GM21515 (cell line): ENCODE data around the gene PYGB.
"Not testable (repeated sequence)": the region's sequence is repeated elsewhere in the genome, so short reads cannot be mapped to it uniquely, and the experiment has no call there.

Experiments used
- ATAC-seq: cut with Tn5 transposase; IDR thresholded peaks from one replicate; pipeline ENCODE4 v1.9.1; 2021; ENCODE audit not compliant: unreplicated experiment

The PYGB gene

DNA sequence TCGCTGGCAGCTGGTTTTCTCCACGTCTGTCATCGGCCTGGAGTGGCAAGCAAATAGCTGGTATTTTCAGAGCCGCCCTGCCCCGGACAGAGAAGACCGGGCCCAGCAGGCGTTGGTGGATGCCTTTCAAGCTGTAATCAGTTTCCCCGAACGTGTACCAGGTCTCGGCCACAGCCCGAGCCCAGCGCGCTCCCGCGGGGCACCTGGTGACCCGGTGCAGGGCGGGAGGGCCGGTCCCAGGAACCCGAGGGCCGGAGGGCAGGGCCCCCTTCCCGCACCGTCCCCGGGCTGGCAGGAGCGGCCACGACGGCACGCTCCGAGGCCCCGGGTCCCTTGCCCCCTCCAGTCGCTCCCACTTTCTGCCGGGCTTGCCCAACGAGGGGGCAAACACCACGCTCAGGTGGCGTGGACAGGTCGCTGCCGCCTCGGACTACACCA, 348 bp upstream of the PYGB start:
- ATAC-seq: peak; percentile 33

GRCh38 chr20:25248786-25249172, 894 bp downstream of the PYGB start:
- no peak for ATAC-seq

- no peak for ATAC-seq
Observed at GRCh38 chr20:25249198-25249931, 1.5 kb downstream of the PYGB start.

- ATAC-seq: no peak
Observed at GRCh38 chr20:25250508-25250907, 2.6 kb downstream of the PYGB start.

GRCh38 chr20:25251019-25251418, 3.1 kb downstream of the PYGB start:
- no peak for ATAC-seq

- no peak for ATAC-seq
Observed at GRCh38 chr20:25251558-25251957, 3.7 kb downstream of the PYGB start.

GRCh38 chr20:25252230-25252651, 4.4 kb downstream of the PYGB start:
- ATAC-seq: no peak

GRCh38 chr20:25252686-25253421, 5.0 kb downstream of the PYGB start:
- ATAC-seq: no peak

DNA sequence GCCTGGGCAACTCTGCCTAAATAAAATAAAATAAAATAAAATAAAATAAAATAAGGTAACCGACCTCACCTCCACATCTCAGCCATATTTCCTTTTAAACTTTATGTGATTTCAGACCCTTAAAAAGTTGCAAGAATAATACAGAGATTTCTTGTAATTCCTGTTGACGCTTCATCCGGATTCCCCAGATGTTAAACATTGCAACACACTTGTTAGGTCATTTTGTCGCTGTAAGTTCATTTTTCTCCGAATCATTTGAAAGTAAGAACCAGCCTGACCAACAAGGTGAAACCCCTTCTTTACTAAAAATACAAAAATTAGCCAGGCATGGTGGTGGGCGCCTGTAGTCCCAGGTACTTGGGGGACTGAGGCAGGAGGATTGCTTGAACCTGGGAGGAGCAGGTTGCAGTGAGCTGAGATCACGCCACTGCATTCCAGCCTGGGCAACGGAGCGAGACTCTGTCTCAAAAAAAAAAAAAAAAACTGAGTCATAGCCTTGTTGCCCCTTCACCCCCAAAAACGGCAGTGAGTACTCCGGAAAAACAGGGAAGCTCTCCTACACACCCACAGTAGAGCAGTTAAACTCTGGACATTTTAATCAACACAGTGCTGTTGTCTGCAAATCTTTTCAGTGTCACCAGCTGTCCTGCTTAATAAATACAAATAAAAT, 5.9 kb downstream of the PYGB start:
- no peak for ATAC-seq

DNA sequence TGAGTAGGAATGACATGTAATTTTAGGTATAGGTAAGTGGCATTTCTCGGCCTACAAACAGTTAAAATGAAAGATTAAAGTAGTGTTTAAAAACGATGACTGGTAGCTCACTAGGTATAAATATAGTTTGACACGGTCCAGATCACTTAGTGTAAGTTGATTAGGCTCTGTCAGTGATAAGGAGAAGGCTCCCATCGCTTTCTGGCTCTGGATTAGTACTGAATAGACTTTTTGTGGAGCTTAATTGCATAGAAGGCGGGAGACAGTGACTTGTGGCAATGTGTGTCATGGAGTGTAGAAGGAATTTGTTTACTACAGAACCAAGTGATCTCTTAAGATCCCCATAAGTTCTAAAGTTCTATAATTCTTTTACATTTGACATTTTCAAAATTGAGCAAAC, 6.7 kb downstream of the PYGB start:
- no peak for ATAC-seq

GRCh38 chr20:25254986-25255680, 7.2 kb downstream of the PYGB start:
- no peak for ATAC-seq

- ATAC-seq: no peak
Observed at GRCh38 chr20:25256226-25256859, 8.5 kb downstream of the PYGB start.

DNA sequence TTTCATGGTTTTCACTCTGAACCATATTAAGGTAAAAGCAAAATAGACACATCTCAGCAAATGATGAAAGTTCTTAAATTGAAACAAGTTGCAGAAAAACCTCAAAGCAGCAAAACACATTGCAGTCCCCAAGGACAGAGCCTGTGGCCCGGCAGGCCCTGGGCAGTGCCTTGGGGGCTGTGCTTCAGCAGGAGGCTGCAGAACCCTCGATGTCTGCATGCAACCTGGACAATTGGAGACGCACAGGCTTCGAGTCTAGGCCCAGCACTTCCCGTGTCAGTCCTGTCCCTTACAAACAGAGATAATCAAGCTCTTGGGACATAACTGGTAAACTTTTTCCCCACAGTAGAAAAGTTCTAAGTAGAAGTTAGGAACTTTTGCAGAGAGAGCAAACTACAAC, 9.2 kb downstream of the PYGB start:
- ATAC-seq: no peak

DNA sequence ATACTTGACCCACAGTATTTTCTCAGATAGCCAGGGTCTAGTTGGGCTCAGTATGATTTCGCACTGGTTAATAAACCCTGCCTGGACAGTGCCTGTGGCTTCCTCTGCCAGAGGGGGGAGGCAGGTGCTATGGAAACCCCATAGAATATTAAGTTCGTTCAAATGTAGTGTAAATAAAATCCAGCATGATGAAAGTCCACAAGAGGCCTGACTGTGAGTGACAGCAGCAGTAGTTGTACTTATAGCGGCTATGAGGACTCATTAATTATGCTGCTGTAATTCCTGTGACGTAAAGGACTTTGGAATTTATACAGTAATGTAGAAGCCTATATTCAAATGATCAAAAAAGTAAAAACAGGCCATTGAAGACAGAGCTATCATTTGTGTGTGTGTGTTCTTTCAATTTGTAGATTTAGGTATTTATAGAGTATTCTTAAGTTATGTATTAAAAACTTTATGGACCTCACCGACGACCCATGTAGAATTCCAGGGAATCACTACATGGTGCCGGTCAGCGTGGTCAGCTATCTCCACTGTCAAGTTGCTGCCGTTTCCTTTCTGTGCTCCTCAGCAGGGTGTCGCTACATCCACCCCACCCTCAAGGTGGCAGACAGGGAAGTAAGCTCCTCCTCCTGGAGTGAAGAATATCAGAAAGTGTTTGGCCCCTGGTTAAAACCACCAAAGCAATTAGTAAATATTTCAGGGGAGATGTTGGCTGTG, 10.0 kb downstream of the PYGB start:
- ATAC-seq: no peak

DNA sequence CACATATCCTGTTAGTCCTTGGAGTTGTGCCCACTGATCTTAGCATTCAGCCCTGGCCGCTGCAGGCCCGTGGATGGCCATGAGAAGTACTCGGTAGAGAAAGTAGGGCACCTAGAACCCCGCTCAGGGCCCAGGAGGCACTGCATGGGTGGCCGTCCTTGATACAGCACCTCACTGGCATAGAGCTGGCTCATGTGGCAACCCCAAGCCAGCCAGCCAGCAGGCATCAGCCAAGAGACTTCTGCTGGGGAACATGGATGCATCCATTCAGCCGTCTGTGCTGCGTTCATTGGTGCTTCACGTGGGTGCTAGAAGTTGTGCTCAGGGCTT, 10.6 kb downstream of the PYGB start:
- no peak for ATAC-seq

- no peak for ATAC-seq
Observed at GRCh38 chr20:25258828-25259227, 10.9 kb downstream of the PYGB start.

- no peak for ATAC-seq
Observed at GRCh38 chr20:25259358-25259757, 11.5 kb downstream of the PYGB start.

DNA sequence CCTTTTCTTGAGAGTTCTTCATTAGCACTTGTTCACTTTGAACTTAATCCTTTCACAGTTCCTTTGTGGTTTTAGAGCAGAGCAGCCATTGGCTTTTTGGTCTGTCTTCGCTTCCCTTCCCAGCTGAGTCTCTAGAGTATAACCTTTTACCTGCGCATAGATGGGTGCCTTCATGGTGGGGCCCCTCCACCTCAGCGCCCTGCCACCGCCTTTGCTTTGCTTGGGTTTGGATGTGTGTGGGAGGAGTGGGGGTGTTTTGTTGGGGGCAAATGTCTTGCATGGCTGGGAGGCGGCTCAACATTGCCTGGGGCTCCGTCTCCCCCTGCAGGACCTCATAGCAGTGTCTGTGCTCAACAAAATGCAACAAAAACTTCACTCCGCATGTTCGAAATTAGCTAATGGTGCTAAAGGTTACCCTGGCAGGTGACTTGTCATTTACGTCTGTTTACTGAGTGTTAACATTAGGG, 11.9 kb downstream of the PYGB start:
- ATAC-seq: no peak

GRCh38 chr20:25260770-25261437, 13.0 kb downstream of the PYGB start:
- ATAC-seq: not testable (repeated sequence)
